Breast epithelium (tissue), 3 donors: ENCODE data around the gene CPA5.

ENCODE experiments used
- CTCF ChIP-seq, 3 donors: fragments of 450-650 bp; IDR thresholded peaks; one replicate each; pipeline ENCODE4 v1.5.1; 2016 to 2017; ENCODE audit warnings: antibody characterized with exemption in 3 of 3, mild to moderate bottlenecking in 3 of 3, moderate library complexity in 3 of 3
- POLR2A ChIP-seq: fragments of 450-650 bp; IDR thresholded peaks from one replicate; pipeline ENCODE4 v1.6.1; 2016; ENCODE audit warnings: antibody characterized with exemption, mild to moderate bottlenecking, moderate library complexity

GRCh38 chr7:130364451-130364850 is 19.8 kb downstream of the CPA5 start:
- TF ChIP-seq POLR2A (no peak), CTCF (IDR thresholded peaks at IDR 0.05) (no peak)
